Left ventricle myocardium superior (tissue), 1 donor: ENCODE results near the gene KHDC4. TPM values are rescaled to one million over a fixed set of nuclear protein-coding genes. Genes with fewer than 3 reads are reported as not detected.

Experiments used
- ATAC-seq: fragments of 200-7000 bp; cut with Tn5 transposase; one replicate; pipeline ENCODE4 v1.9.1; 2020; ENCODE audit warnings: mild to moderate bottlenecking, moderate library complexity
- DNase-seq: peaks from one replicate; pipeline ENCODE4 v3.0.0-alpha.2; 2020
- intact Hi-C: fragments of 100-400 bp; cut with micrococcal nuclease; formaldehyde crosslinking; loops from one replicate; pipeline ENCODE4 v1.11.0; 2022
- long read RNA-seq: library from polyadenylated mRNA; unstranded; transcript quantifications from one replicate; pipeline ENCODE4 v2.0.0, GENCODE V29; 2021
- total RNA-seq: library from RNA; stranded (reverse); fragmentation: NEBNext Ultra II Directional; extraction: Animal tissue kit (Norgen Biotek cat#: 25700); gene quantifications from one replicate; pipeline ENCODE4 v1.2.1, GENCODE V29; 2021
- donor health status: DM: no; HTN: yes; CAD: no; lungs with severe emphysema.

KHDC4 gene
- 22.6 TPM for total RNA-seq
- long read RNA-seq, partial matches to known transcripts, result 6 of 16 reads
- long read RNA-seq, other reads (novel, unspliced or antisense), result 6 of 16 reads

GRCh38 chr1:155934097-155934935 lies at the start of gene KHDC4:
KHDC4 (minus strand) TSS chr1:155934413; CDS start chr1:155934373, 40 bp downstream.
- intact Hi-C loops, result no loop called here
- peak; percentile 95 for DNase-seq

GRCh38 chr1:155983191-155984024 lies 49.2 kb upstream of the KHDC4 start:
- ATAC-seq, result peak; percentile 64
- peak; percentile 86 for DNase-seq
- intact Hi-C loops, result loop anchor here (5.0 kb wide), 1 partner anchor 41 kb away; the partner anchor contains the start of gene RXFP4

More at GRCh38 chr1:155934097-155934935, at the start of gene KHDC4:
- peak; percentile 97 for ATAC-seq

GRCh38 chr1:155982106-155982505 lies 47.9 kb upstream of the KHDC4 start:
- ATAC-seq, result no peak
- DNase-seq, result no peak
- intact Hi-C loops, result loop anchor here (5.0 kb wide), 1 partner anchor 40 kb away; the partner anchor contains the start of gene RXFP4

- intact Hi-C loops, result loop anchor here (5.0 kb wide), 1 partner anchor 39 kb away; the partner anchor contains the start of gene RXFP4
- DNase-seq (no peak), ATAC-seq (no peak)
These were observed 47.3 kb upstream of the KHDC4 start for GRCh38 chr1:155981266-155982088.

- intact Hi-C loops, result loop anchor here (5.0 kb wide), 1 partner anchor 37 kb away; the partner anchor contains the start of gene RXFP4
- DNase-seq, result peak; percentile 76
- peak; percentile 71 for ATAC-seq
These were observed 45.6 kb upstream of the KHDC4 start for GRCh38 chr1:155979597-155980343.

- intact Hi-C loops, result no loop called here
- ATAC-seq (peak; percentile 50), DNase-seq (peak; percentile 45)
These were observed 44.8 kb upstream of the KHDC4 start for GRCh38 chr1:155978973-155979429.

- ATAC-seq (peak; percentile 74), DNase-seq (peak; percentile 90)
- intact Hi-C loops, result no loop called here
These were observed 44.2 kb upstream of the KHDC4 start, which contains the start of gene ARHGEF2 for GRCh38 chr1:155978325-155978972. ARHGEF2 (minus strand) TSS chr1:155978547; CDS start chr1:155978427, 120 bp downstream.

GRCh38 chr1:155977690-155978324 lies 43.6 kb upstream of the KHDC4 start:
- intact Hi-C loops, result no loop called here
- ATAC-seq, result peak; percentile 52
- DNase-seq, result peak; percentile 69

GRCh38 chr1:155976913-155977689 lies 42.9 kb upstream of the KHDC4 start:
- intact Hi-C loops, result no loop called here
- no peak for DNase-seq
- ATAC-seq, result no peak

GRCh38 chr1:155976062-155976912 lies 42.1 kb upstream of the KHDC4 start:
- ATAC-seq (no peak), DNase-seq (peak; percentile 81)
- intact Hi-C loops, result no loop called here

- DNase-seq (no peak), ATAC-seq (no peak)
- intact Hi-C loops, result no loop called here
These were observed 41.3 kb upstream of the KHDC4 start for GRCh38 chr1:155975375-155976061.

GRCh38 chr1:155974208-155975115 lies 40.2 kb upstream of the KHDC4 start:
- no peak for ATAC-seq
- intact Hi-C loops, result no loop called here
- DNase-seq, result no peak

GRCh38 chr1:155973723-155974122 lies 39.5 kb upstream of the KHDC4 start:
- DNase-seq, result peak; percentile 39
- intact Hi-C loops, result no loop called here

More at GRCh38 chr1:155973723-155974122, 39.5 kb upstream of the KHDC4 start:
- ATAC-seq, result no peak
